K562 (cell line): Measurements from ENCODE around the gene VASH1. TPM values are rescaled to one million over a fixed set of nuclear protein-coding genes. Genes with fewer than 3 reads are reported as not detected.

Source experiments
- BRF1 ChIP-seq: IDR thresholded peaks from 3 replicates; pipeline ENCODE4 v1.6.1; 2011; ENCODE audit warnings: borderline replicate concordance, mild to moderate bottlenecking; ENCODE audit not compliant: insufficient read length; ENCODE audit errors: extremely low read depth
- KDM1A ChIP-seq, 2 experiments: fragments of 450-650 bp; IDR thresholded peaks; 2 replicates each; pipeline ENCODE4 v1.6.1; 2016; ENCODE audit warnings: mild to moderate bottlenecking in 2 of 2
- RAD21 ChIP-seq, 2 experiments: fragments of 250-450 bp in 1 of 2; fragments of 450-650 bp in 1 of 2; sonication (Bioruptor Pico) in 1 of 2; formaldehyde crosslinking in 1 of 2; IDR thresholded peaks in 1 of 2; conservative IDR thresholded peaks in 1 of 2; 2 replicates each; pipeline versions ENCODE4 v1.4.0 to v1.8.0; 2020 to 2022; ENCODE audit warnings: mild to moderate bottlenecking in 2 of 2, moderate library complexity in 1 of 2
- SIRT6 ChIP-seq: IDR thresholded peaks from one replicate; pipeline ENCODE4 v1.6.1; 2012; ENCODE audit warnings: low read depth, mild to moderate bottlenecking, control low read depth, inconsistent platforms, low read length, moderate library complexity
- SMC3 ChIP-seq: conservative IDR thresholded peaks from 2 replicates; pipeline ENCODE4 v1.6.1; 2011; ENCODE audit warnings: low read depth, low read length, improper control_type of control experiment; ENCODE audit not compliant: insufficient read depth
- polyA plus RNA-seq, 8 experiments: library from polyadenylated mRNA; depleted of rRNA in 4 of 8; stranded (reverse) in 5 of 8; unstranded in 3 of 8; fragments of >200 nt; fragmentation: Nextera tagmentation in 2 of 8; fragmentation: Illumina TruSeq in 1 of 8; extraction: Ambion mirVana in 2 of 8; extraction: Trizol in 1 of 8; gene quantifications; 2 replicates each; pipeline versions ENCODE4 v1.2.1 to v1.2.3, GENCODE V29; 2011 to 2014; ENCODE audit warnings: inconsistent platforms in 1 of 8, missing spikeins in 1 of 8
- total RNA-seq, 7 experiments: library from RNA; depleted of rRNA in 6 of 7; stranded (reverse); fragments of >200 nt in 6 of 7; fragmentation: Illumina TruSeq in 2 of 7; extraction: Trizol in 2 of 7; gene quantifications; 2 replicates each; pipeline versions ENCODE4 v1.2.1 to v1.2.3, GENCODE V29; 2011 to 2021; ENCODE audit warnings: low replicate concordance in 1 of 7
- TF ChIP-seq, protein P1 (sequence below): fragments of 450-650 bp; IDR thresholded peaks from 2 replicates; pipeline ENCODE4 v1.6.1; 2018; ENCODE audit not compliant: partially characterized antibody
- TF ChIP-seq, protein P2 (sequence below): fragments of 150-350 bp; IDR thresholded peaks from 2 replicates; pipeline ENCODE4 v1.6.1; 2014; ENCODE audit warnings: low read depth, mild to moderate bottlenecking, low read length, borderline replicate concordance
- TF ChIP-seq, protein P3 (sequence below): fragments of 200-800 bp; sonication (Bioruptor generic); IDR thresholded peaks from 2 replicates; pipeline ENCODE4 v1.6.1; 2017; ENCODE audit warnings: missing genetic modification characterization, missing compliant biosample characterization
- TF ChIP-seq, protein P4 (sequence below): IDR thresholded peaks from 2 replicates; pipeline ENCODE4 v1.6.1; 2011; ENCODE audit warnings: borderline replicate concordance, low read depth, mild to moderate bottlenecking, moderate library complexity, low read length; ENCODE audit not compliant: insufficient read depth, poor library complexity, severe bottlenecking
- TF ChIP-seq, protein P5 (sequence below): sonication (generic); formaldehyde crosslinking; IDR thresholded peaks from 2 replicates; pipeline ENCODE4 v1.8.1; 2023; ENCODE audit warnings: mild to moderate bottlenecking, missing genetic modification reagents

VASH1 gene
- total and polyA plus RNA-seq, 9 of the 15 experiments (the other 6 are each of a cell fraction or from before 2014, with no cell fraction given), result 0.01 to 0.43 (median 0.13) TPM; not detected in 1

DNA sequence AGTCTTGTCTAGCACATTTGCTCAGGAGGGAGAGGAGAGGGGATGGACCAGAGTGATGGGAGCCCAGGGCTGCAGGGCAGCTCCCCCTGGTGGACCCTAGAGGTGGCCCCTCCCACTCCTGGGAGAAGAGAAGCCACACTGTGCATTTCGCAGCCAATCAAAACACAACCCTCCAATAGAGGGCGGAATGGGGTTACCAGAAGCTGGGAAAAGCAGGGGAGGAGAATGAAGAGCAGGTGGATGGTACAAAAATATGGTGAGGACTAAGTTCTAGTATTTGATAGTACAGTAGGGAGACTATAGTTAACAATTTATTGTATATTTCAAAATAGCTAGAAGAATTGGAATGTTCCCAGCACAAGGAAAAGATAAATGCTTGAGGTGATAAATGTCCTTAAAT, 23.6 kb downstream of the VASH1 start (continued):
- peak; percentile 83 for TF ChIP-seq SMC3
- TF ChIP-seq, protein P1, sequence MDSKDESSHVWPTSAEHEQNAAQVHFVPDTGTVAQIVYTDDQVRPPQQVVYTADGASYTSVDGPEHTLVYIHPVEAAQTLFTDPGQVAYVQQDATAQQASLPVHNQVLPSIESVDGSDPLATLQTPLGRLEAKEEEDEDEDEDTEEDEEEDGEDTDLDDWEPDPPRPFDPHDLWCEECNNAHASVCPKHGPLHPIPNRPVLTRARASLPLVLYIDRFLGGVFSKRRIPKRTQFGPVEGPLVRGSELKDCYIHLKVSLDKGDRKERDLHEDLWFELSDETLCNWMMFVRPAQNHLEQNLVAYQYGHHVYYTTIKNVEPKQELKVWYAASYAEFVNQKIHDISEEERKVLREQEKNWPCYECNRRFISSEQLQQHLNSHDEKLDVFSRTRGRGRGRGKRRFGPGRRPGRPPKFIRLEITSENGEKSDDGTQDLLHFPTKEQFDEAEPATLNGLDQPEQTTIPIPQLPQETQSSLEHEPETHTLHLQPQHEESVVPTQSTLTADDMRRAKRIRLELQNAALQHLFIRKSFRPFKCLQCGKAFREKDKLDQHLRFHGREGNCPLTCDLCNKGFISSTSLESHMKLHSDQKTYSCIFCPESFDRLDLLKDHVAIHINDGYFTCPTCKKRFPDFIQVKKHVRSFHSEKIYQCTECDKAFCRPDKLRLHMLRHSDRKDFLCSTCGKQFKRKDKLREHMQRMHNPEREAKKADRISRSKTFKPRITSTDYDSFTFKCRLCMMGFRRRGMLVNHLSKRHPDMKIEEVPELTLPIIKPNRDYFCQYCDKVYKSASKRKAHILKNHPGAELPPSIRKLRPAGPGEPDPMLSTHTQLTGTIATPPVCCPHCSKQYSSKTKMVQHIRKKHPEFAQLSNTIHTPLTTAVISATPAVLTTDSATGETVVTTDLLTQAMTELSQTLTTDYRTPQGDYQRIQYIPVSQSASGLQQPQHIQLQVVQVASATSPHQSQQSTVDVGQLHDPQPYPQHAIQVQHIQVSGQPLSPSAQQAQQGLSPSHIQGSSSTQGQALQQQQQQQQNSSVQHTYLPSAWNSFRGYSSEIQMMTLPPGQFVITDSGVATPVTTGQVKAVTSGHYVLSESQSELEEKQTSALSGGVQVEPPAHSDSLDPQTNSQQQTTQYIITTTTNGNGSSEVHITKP, result peak; percentile 20
- TF ChIP-seq BRF1, result no peak
- no peak for TF ChIP-seq SIRT6
- TF ChIP-seq KDM1A (IDR thresholded peaks at IDR 0.05), result 0 out of 4 replicates have a peak, but pooled peaks of 1 of the 2 experiments have one; percentile 19
- TF ChIP-seq, protein P2, sequence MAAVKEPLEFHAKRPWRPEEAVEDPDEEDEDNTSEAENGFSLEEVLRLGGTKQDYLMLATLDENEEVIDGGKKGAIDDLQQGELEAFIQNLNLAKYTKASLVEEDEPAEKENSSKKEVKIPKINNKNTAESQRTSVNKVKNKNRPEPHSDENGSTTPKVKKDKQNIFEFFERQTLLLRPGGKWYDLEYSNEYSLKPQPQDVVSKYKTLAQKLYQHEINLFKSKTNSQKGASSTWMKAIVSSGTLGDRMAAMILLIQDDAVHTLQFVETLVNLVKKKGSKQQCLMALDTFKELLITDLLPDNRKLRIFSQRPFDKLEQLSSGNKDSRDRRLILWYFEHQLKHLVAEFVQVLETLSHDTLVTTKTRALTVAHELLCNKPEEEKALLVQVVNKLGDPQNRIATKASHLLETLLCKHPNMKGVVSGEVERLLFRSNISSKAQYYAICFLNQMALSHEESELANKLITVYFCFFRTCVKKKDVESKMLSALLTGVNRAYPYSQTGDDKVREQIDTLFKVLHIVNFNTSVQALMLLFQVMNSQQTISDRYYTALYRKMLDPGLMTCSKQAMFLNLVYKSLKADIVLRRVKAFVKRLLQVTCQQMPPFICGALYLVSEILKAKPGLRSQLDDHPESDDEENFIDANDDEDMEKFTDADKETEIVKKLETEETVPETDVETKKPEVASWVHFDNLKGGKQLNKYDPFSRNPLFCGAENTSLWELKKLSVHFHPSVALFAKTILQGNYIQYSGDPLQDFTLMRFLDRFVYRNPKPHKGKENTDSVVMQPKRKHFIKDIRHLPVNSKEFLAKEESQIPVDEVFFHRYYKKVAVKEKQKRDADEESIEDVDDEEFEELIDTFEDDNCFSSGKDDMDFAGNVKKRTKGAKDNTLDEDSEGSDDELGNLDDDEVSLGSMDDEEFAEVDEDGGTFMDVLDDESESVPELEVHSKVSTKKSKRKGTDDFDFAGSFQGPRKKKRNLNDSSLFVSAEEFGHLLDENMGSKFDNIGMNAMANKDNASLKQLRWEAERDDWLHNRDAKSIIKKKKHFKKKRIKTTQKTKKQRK, result no peak
- TF ChIP-seq, protein P3, sequence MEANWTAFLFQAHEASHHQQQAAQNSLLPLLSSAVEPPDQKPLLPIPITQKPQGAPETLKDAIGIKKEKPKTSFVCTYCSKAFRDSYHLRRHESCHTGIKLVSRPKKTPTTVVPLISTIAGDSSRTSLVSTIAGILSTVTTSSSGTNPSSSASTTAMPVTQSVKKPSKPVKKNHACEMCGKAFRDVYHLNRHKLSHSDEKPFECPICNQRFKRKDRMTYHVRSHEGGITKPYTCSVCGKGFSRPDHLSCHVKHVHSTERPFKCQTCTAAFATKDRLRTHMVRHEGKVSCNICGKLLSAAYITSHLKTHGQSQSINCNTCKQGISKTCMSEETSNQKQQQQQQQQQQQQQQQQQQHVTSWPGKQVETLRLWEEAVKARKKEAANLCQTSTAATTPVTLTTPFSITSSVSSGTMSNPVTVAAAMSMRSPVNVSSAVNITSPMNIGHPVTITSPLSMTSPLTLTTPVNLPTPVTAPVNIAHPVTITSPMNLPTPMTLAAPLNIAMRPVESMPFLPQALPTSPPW, result peak; percentile 43; the same call in 1 of the 2 replicates
- peak; percentile 88 to 93 for TF ChIP-seq RAD21 (CRISPR knock-in tag; conservative IDR thresholded peaks at IDR 0.05 in 1 of 2, IDR thresholded peaks at IDR 0.05 in 1 of 2)
- TF ChIP-seq, protein P4, sequence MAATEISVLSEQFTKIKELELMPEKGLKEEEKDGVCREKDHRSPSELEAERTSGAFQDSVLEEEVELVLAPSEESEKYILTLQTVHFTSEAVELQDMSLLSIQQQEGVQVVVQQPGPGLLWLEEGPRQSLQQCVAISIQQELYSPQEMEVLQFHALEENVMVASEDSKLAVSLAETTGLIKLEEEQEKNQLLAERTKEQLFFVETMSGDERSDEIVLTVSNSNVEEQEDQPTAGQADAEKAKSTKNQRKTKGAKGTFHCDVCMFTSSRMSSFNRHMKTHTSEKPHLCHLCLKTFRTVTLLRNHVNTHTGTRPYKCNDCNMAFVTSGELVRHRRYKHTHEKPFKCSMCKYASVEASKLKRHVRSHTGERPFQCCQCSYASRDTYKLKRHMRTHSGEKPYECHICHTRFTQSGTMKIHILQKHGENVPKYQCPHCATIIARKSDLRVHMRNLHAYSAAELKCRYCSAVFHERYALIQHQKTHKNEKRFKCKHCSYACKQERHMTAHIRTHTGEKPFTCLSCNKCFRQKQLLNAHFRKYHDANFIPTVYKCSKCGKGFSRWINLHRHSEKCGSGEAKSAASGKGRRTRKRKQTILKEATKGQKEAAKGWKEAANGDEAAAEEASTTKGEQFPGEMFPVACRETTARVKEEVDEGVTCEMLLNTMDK, result peak; percentile 57
- TF ChIP-seq, protein P5, sequence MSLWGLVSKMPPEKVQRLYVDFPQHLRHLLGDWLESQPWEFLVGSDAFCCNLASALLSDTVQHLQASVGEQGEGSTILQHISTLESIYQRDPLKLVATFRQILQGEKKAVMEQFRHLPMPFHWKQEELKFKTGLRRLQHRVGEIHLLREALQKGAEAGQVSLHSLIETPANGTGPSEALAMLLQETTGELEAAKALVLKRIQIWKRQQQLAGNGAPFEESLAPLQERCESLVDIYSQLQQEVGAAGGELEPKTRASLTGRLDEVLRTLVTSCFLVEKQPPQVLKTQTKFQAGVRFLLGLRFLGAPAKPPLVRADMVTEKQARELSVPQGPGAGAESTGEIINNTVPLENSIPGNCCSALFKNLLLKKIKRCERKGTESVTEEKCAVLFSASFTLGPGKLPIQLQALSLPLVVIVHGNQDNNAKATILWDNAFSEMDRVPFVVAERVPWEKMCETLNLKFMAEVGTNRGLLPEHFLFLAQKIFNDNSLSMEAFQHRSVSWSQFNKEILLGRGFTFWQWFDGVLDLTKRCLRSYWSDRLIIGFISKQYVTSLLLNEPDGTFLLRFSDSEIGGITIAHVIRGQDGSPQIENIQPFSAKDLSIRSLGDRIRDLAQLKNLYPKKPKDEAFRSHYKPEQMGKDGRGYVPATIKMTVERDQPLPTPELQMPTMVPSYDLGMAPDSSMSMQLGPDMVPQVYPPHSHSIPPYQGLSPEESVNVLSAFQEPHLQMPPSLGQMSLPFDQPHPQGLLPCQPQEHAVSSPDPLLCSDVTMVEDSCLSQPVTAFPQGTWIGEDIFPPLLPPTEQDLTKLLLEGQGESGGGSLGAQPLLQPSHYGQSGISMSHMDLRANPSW (CRISPR knock-in tag), result no peak
